Neural cell (in vitro differentiated cells): Measurements from ENCODE around the gene ANO1.

Experiments used
- CTCF ChIP-seq: fragments of 450-650 bp; IDR thresholded peaks from 2 replicates; pipeline ENCODE4 v1.5.1; 2014; ENCODE audit warnings: antibody characterized with exemption, mild to moderate bottlenecking, moderate library complexity; ENCODE audit not compliant: poor library complexity, severe bottlenecking
- EP300 ChIP-seq: fragments of 450-650 bp; conservative IDR thresholded peaks from 2 replicates; pipeline ENCODE4 v1.6.1; 2014; ENCODE audit warnings: antibody characterized with exemption, mild to moderate bottlenecking, moderate library complexity; ENCODE audit not compliant: poor library complexity, severe bottlenecking
- EZH2 ChIP-seq: fragments of 200-600, 300-800 bp; shearing (Covaris generic), sonication (generic); IDR thresholded peaks from 2 replicates; pipeline ENCODE4 v1.6.1; 2014; ENCODE audit warnings: antibody characterized with exemption, low read length, borderline replicate concordance, mild to moderate bottlenecking; ENCODE audit not compliant: insufficient read depth, poor library complexity, severe bottlenecking
- MXI1 ChIP-seq: fragments of 450-650 bp; conservative IDR thresholded peaks from 2 replicates; pipeline ENCODE4 v1.6.1; 2014; ENCODE audit warnings: antibody characterized with exemption, mild to moderate bottlenecking; ENCODE audit not compliant: poor library complexity, severe bottlenecking
- POLR2AphosphoS5 ChIP-seq: IDR thresholded peaks from 2 replicates; pipeline ENCODE4 v1.6.1; 2012
- RAD21 ChIP-seq: fragments of 450-650 bp; conservative IDR thresholded peaks from 2 replicates; pipeline ENCODE4 v1.6.1; 2014; ENCODE audit warnings: antibody characterized with exemption, mild to moderate bottlenecking, moderate library complexity
- REST ChIP-seq: IDR thresholded peaks from 2 replicates; pipeline ENCODE4 v1.6.1; 2012; ENCODE audit warnings: borderline replicate concordance
- SMC3 ChIP-seq: fragments of 450-650 bp; conservative IDR thresholded peaks from 2 replicates; pipeline ENCODE4 v1.6.1; 2014; ENCODE audit warnings: antibody characterized with exemption, mild to moderate bottlenecking, moderate library complexity; ENCODE audit not compliant: poor library complexity
- TAF1 ChIP-seq: IDR thresholded peaks from 2 replicates; pipeline ENCODE4 v1.6.1; 2012; ENCODE audit warnings: low read depth

GRCh38 chr11:70126494-70126893, 48.4 kb downstream of the ANO1 start:
- TF ChIP-seq CTCF (no peak), RAD21 (no peak), POLR2AphosphoS5 (no peak), TAF1 (no peak), EP300 (no peak), EZH2 (no peak), REST (no peak), MXI1 (no peak), SMC3 (no peak)
